HepG2 (cell line): ENCODE measurements around the gene LRRC3. TPM values are rescaled to one million over a fixed set of nuclear protein-coding genes. Genes with fewer than 3 reads are reported as not detected.

ENCODE experiments used
- ARID4A ChIP-seq: sonication (generic); formaldehyde crosslinking; IDR thresholded peaks from 2 replicates; pipeline ENCODE4 v1.5.0; 2020; ENCODE audit warnings: mild to moderate bottlenecking, missing genetic modification reagents, borderline replicate concordance
- FOXA1 ChIP-seq, 2 experiments: fragments of 450-650 bp in 1 of 2; sonication (generic) in 1 of 2; formaldehyde crosslinking in 1 of 2; IDR thresholded peaks; 2 replicates each; pipeline versions ENCODE4 v1.4.0 to v1.6.1; 2016 to 2020; ENCODE audit warnings: missing genetic modification reagents in 1 of 2
- FOXM1 ChIP-seq: sonication (generic); formaldehyde crosslinking; IDR thresholded peaks from 2 replicates; pipeline ENCODE4 v1.5.0; 2020; ENCODE audit warnings: missing genetic modification reagents
- GTF2F1 ChIP-seq: fragments of 150-350 bp; IDR thresholded peaks from 2 replicates; pipeline ENCODE4 v1.6.1; 2014; ENCODE audit warnings: low read length
- HMGA1 ChIP-seq: sonication (generic); formaldehyde crosslinking; conservative IDR thresholded peaks from 2 replicates; pipeline ENCODE4 v1.4.0; 2020; ENCODE audit warnings: missing genetic modification reagents
- KMT2A ChIP-seq: sonication (generic); formaldehyde crosslinking; IDR thresholded peaks from 2 replicates; pipeline ENCODE4 v1.4.0; 2020; ENCODE audit warnings: missing genetic modification reagents
- MYC ChIP-seq: sonication (generic); formaldehyde crosslinking; IDR thresholded peaks from 2 replicates; pipeline ENCODE4 v1.9.0; 2021; ENCODE audit warnings: missing genetic modification reagents, borderline replicate concordance
- STAT6 ChIP-seq: sonication (generic); formaldehyde crosslinking; IDR thresholded peaks from 2 replicates; pipeline ENCODE4 v1.4.0; 2020; ENCODE audit warnings: missing genetic modification reagents, mild to moderate bottlenecking, borderline replicate concordance
- TBL1XR1 ChIP-seq: fragments of 150-350 bp; IDR thresholded peaks from 2 replicates; pipeline ENCODE4 v1.6.1; 2014; ENCODE audit warnings: borderline replicate concordance, low read length; ENCODE audit not compliant: partially characterized antibody
- ZFP62 ChIP-seq: sonication (generic); formaldehyde crosslinking; IDR thresholded peaks from 2 replicates; pipeline ENCODE4 v1.4.0; 2020; ENCODE audit warnings: missing genetic modification reagents
- ZNF333 ChIP-seq: sonication (generic); formaldehyde crosslinking; IDR thresholded peaks from 2 replicates; pipeline ENCODE4 v1.4.0; 2020; ENCODE audit warnings: mild to moderate bottlenecking, missing genetic modification reagents, borderline replicate concordance
- ZNF33A ChIP-seq: sonication (generic); formaldehyde crosslinking; IDR thresholded peaks from 2 replicates; pipeline ENCODE4 v1.5.1; 2020; ENCODE audit warnings: missing genetic modification reagents, mild to moderate bottlenecking, moderate library complexity, borderline replicate concordance
- ZNF761 ChIP-seq: sonication (generic); formaldehyde crosslinking; conservative IDR thresholded peaks from 2 replicates; pipeline ENCODE4 v1.4.0; 2020; ENCODE audit warnings: mild to moderate bottlenecking, missing genetic modification reagents
- ZNF784 ChIP-seq: sonication (generic); formaldehyde crosslinking; IDR thresholded peaks from 2 replicates; pipeline ENCODE4 v1.5.1; 2020; ENCODE audit warnings: missing genetic modification reagents, mild to moderate bottlenecking, borderline replicate concordance
- ZNF792 ChIP-seq: IDR thresholded peaks from 2 replicates; pipeline ENCODE4 v1.6.1; 2016
- polyA plus RNA-seq, 8 experiments: library from polyadenylated mRNA; depleted of rRNA in 3 of 8; stranded (reverse) in 7 of 8; unstranded in 1 of 8; fragments of >200 nt; fragmentation: Illumina TruSeq in 4 of 8; extraction: Trizol in 4 of 8; gene quantifications; 2 replicates each; pipeline versions ENCODE4 v1.2.1 to v1.2.3, GENCODE V29; 2011 to 2016; ENCODE audit warnings: low read depth in 4 of 8, missing spikeins in 1 of 8, mixed read lengths in 1 of 8; ENCODE audit not compliant: insufficient read depth in 1 of 8
- total RNA-seq, 5 experiments: library from RNA; depleted of rRNA; stranded (reverse); fragments of >200 nt; fragmentation: Illumina TruSeq; extraction: Trizol; gene quantifications; 2 replicates each; pipeline ENCODE4 v1.2.3, GENCODE V29; 2016; ENCODE audit warnings: low read depth in 1 of 5
- TF ChIP-seq, protein P1 (sequence below): sonication (generic); formaldehyde crosslinking; IDR thresholded peaks from 2 replicates; pipeline ENCODE4 v1.4.0; 2020; ENCODE audit warnings: missing genetic modification reagents
- TF ChIP-seq, protein P2 (sequence below): sonication (generic); formaldehyde crosslinking; IDR thresholded peaks from 2 replicates; pipeline ENCODE4 v1.5.0; 2020; ENCODE audit warnings: missing genetic modification reagents

The LRRC3 gene
- total and polyA plus RNA-seq, 2 of the 13 experiments (the other 11 are each of a cell fraction or from before 2014, with no cell fraction given): 4.8 to 16.5 TPM

DNA sequence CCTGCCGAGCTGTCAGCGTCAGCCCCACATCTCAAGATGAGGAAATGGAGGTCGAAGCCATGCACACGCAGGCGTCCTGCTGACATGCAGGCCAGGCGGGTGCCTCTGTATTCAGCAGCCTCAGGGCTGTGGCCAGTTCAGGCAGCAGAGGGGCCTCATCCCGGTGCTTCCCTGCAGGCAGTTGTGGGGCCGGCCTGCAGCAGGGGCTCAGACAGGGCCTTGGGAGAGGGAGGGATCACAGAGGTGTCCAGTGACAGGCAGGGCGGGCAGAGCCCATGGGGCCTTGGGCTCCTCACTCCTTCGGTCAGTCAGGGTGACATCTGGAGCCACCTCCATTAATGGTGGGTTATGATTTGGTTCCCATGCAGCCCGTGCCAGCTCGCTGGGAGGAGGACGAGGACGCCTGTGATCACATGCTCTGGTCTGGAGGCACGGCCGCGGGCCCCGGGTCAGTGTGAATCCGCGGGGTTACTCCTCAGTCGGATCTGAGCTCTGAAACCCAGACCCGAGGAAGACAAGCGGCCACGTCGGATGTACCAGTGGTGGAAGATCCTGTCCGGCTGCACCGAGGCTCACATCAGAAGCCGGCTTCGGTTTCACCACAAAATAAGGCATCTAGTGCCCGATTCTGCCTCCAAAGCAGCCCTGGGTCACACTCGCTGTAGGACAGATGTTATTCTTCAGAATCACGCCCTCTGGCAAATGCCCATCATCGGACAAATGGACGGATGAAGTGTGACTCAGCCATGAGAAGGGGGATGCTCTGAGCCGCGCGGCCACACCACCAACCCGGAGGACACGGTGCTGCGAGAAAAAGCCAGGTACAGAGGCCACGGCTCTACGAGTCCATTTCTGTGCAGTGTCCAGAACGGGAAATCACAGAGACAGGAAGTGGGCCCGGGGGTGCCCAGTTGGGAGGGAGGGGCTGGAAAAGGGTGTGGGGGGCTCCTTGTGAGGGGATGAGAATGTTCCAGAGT is 51.3 kb downstream of the LRRC3 start (continued):
- no peak for TF ChIP-seq STAT6 (CRISPR knock-in tag)
- TF ChIP-seq FOXA1 (IDR thresholded peaks at IDR 0.05): no peak
- TF ChIP-seq FOXA1 (CRISPR knock-in tag; IDR thresholded peaks at IDR 0.05): no peak
- no peak for TF ChIP-seq ZNF784 (CRISPR knock-in tag)
- TF ChIP-seq, protein P1, sequence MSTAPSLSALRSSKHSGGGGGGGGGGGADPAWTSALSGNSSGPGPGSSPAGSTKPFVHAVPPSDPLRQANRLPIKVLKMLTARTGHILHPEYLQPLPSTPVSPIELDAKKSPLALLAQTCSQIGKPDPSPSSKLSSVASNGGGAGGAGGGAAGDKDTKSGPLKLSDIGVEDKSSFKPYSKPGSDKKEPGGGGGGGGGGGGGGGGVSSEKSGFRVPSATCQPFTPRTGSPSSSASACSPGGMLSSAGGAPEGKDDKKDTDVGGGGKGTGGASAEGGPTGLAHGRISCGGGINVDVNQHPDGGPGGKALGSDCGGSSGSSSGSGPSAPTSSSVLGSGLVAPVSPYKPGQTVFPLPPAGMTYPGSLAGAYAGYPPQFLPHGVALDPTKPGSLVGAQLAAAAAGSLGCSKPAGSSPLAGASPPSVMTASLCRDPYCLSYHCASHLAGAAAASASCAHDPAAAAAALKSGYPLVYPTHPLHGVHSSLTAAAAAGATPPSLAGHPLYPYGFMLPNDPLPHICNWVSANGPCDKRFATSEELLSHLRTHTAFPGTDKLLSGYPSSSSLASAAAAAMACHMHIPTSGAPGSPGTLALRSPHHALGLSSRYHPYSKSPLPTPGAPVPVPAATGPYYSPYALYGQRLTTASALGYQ (CRISPR knock-in tag): peak; percentile 57; the same call in 1 of the 2 replicates
- TF ChIP-seq FOXM1 (CRISPR knock-in tag): no peak
- TF ChIP-seq HMGA1: no peak
- TF ChIP-seq ZNF333 (CRISPR knock-in tag): no peak
- TF ChIP-seq, protein P2, sequence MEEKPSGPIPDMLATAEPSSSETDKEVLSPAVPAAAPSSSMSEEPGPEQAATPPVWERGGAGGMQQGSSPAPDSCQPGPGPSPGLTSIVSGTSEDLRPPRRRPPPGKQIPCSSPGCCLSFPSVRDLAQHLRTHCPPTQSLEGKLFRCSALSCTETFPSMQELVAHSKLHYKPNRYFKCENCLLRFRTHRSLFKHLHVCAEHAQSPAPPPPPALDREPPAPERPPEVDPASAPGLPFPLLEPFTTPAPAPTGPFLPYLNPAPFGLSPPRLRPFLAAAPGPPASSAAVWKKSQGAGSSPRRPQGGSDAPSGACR (CRISPR knock-in tag): no peak
- TF ChIP-seq KMT2A (CRISPR knock-in tag): no peak
- TF ChIP-seq MYC (CRISPR knock-in tag): peak; percentile 45; the same call in 1 of the 2 replicates
- TF ChIP-seq ZNF33A (CRISPR knock-in tag): no peak
- no peak for TF ChIP-seq ZFP62 (CRISPR knock-in tag)
- no peak for TF ChIP-seq ZNF792 (CRISPR knock-in tag)
- no peak for TF ChIP-seq TBL1XR1
- no peak for TF ChIP-seq GTF2F1
- TF ChIP-seq ARID4A (CRISPR knock-in tag): peak; percentile 48; the same call in 1 of the 2 replicates
- TF ChIP-seq ZNF761 (CRISPR knock-in tag): no peak; the same call in 1 of the 2 replicates
